Smooth muscle cell (in vitro differentiated cells): ENCODE measurements around the gene GRAMD4. TPM values are rescaled to one million over a fixed set of nuclear protein-coding genes. Genes with fewer than 3 reads are reported as not detected.

ENCODE experiments used
- DNase-seq: peaks from one replicate; lab custom pipeline; 2025; ENCODE audit not compliant: unreplicated experiment; lab: John Stamatoyannopoulos, UW
- H2AFZ ChIP-seq: fragments of 200-600 bp; sonication (generic); 2 replicates; pipeline ENCODE4 v1.6.0; 2016; ENCODE audit warnings: antibody characterized with exemption, low read depth, mild to moderate bottlenecking
- H3F3A ChIP-seq: fragments of 200-600 bp; sonication (generic); 2 replicates; pipeline ENCODE4 v1.6.0; 2017; ENCODE audit warnings: antibody characterized with exemption, low read depth
- H3K27ac ChIP-seq: fragments of 200-600 bp; sonication (generic); 2 replicates; pipeline ENCODE4 v1.5.1; 2016; ENCODE audit warnings: low read depth, mild to moderate bottlenecking
- H3K27me3 ChIP-seq: fragments of 200-600 bp; sonication (generic); 2 replicates; pipeline ENCODE4 v1.6.1; 2016; ENCODE audit warnings: low read depth, mild to moderate bottlenecking
- H3K36me3 ChIP-seq: fragments of 200-600 bp; sonication (generic); 2 replicates; pipeline ENCODE4 v1.5.1; 2016; ENCODE audit warnings: low read depth
- H3K4me1 ChIP-seq: fragments of 200-600 bp; sonication (generic); 2 replicates; pipeline ENCODE4 v1.5.1; 2016; ENCODE audit warnings: low read depth
- H3K4me2 ChIP-seq: fragments of 200-600 bp; sonication (generic); 2 replicates; pipeline ENCODE4 v1.6.0; 2016; ENCODE audit warnings: mild to moderate bottlenecking
- H3K4me3 ChIP-seq: fragments of 200-600 bp; sonication (generic); 2 replicates; pipeline ENCODE4 v1.5.1; 2016; ENCODE audit warnings: mild to moderate bottlenecking
- H3K79me2 ChIP-seq: fragments of 200-600 bp; sonication (generic); 2 replicates; pipeline ENCODE4 v1.6.0; 2016; ENCODE audit warnings: low read depth, mild to moderate bottlenecking
- H3K9ac ChIP-seq: fragments of 200-600 bp; sonication (generic); 2 replicates; pipeline ENCODE4 v1.6.0; 2016; ENCODE audit warnings: low read depth
- H3K9me3 ChIP-seq: fragments of 200-600 bp; sonication (generic); replicated peaks from 2 replicates; pipeline ENCODE4 v1.5.1; 2016; ENCODE audit warnings: low read depth
- H4K20me1 ChIP-seq: fragments of 200-600 bp; sonication (generic); 2 replicates; pipeline ENCODE4 v1.6.0; 2016; ENCODE audit warnings: low read depth
- CTCF ChIP-seq: fragments of 200-600 bp; sonication (generic); IDR thresholded peaks from 2 replicates; pipeline ENCODE4 v1.5.1; 2017; ENCODE audit warnings: borderline replicate concordance, mild to moderate bottlenecking, antibody characterized with exemption; ENCODE audit not compliant: insufficient read depth, poor library complexity, severe bottlenecking
- WGBS: methylation state at CpG from one replicate; pipeline ENCODE4 v1.1.7; 2016; ENCODE audit warnings: low lambda C conversion rate; 5-methylcytosine and 5-hydroxymethylcytosine counted together
- polyA plus RNA-seq: library from polyadenylated mRNA; unstranded; fragments of >200 nt; fragmentation: Nextera tagmentation; extraction: Ambion mirVana; gene quantifications from 2 replicates; pipeline ENCODE4 v1.2.1, GENCODE V29; 2016
- total RNA-seq: library from RNA; depleted of rRNA; stranded (reverse); fragments of >200 nt; gene quantifications from 2 replicates; pipeline ENCODE4 v1.2.3, GENCODE V29; 2014

Gene GRAMD4
- total and polyA plus RNA-seq, 2 experiments from 2014 or later = 14.5 to 16.6 TPM

DNA sequence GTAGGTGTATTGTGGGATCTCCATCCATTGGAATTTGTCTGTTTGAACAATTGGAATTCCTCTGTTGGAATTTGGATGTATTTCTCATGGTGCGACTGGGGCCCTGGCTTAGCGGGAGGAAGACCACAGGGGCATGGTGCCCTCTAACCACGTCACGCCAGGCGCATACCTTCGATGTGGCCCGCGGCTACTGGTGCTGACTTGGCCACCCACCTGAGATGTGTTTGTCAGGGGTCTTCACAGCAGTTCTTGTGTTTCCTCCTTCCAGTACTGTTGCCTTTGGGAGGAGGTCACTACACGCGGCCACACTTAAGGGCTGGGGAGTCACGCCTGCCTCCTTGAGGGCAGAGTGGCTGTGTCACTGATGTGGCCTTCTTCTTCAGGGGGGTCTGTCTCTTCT is 36.6 kb upstream of the GRAMD4 start:
- Histone ChIP-seq H3K9ac (no peak overlapping the region), H2AFZ (no peak overlapping the region), H3K79me2 (peaks cover 14% of the 10 kb centered on the region), H3K4me1 (peaks cover 9% of the 10 kb centered on the region), H3K4me3 (no peak overlapping the region), H3K27ac (no peak overlapping the region), H3K36me3 (no peaks in the 10 kb centered on the region), H3K4me2 (no peak overlapping the region), H3K27me3 (no peaks in the 10 kb centered on the region), H4K20me1 (peaks cover 93% of the 10 kb centered on the region), H3F3A (peaks cover 3% of the 10 kb centered on the region), H3K9me3 (no peaks in the 10 kb centered on the region)
- TF ChIP-seq CTCF = no peak
- 94% methylated on average over 11 of the region's 11 CpGs for WGBS
- DNase-seq = no peak

GRCh38 chr22:46584081-46584921 is 35.9 kb upstream of the GRAMD4 start:
- DNase-seq = no peak
- peak overlapping the region; percentile 79 for H3K4me2 ChIP-seq
- no peak overlapping the region for H3K9ac ChIP-seq
- H3K36me3 ChIP-seq = no peaks in the 10 kb centered on the region
- no peak overlapping the region for H3K4me3 ChIP-seq
- H3K27me3 ChIP-seq = no peaks in the 10 kb centered on the region
- H4K20me1 ChIP-seq = peaks cover 93% of the 10 kb centered on the region
- no peak overlapping the region for H3K27ac ChIP-seq
- TF ChIP-seq CTCF = no peak
- H3K9me3 ChIP-seq = no peaks in the 10 kb centered on the region
- H3K4me1 ChIP-seq = peaks cover 9% of the 10 kb centered on the region
- 56% methylated on average over 43 of the region's 43 CpGs for WGBS
- H2AFZ ChIP-seq = no peak overlapping the region
- H3F3A ChIP-seq = no peaks in the 10 kb centered on the region
- peaks cover 14% of the 10 kb centered on the region for H3K79me2 ChIP-seq

GRCh38 chr22:46585340-46586122 is 34.7 kb upstream of the GRAMD4 start:
- Histone ChIP-seq H3K9ac (no peak overlapping the region), H2AFZ (no peak overlapping the region), H4K20me1 (peaks cover 90% of the 10 kb centered on the region), H3K9me3 (no peaks in the 10 kb centered on the region), H3F3A (no peaks in the 10 kb centered on the region), H3K79me2 (peaks cover 14% of the 10 kb centered on the region), H3K36me3 (no peaks in the 10 kb centered on the region), H3K4me3 (no peak overlapping the region), H3K27me3 (no peaks in the 10 kb centered on the region), H3K4me1 (peaks cover 9% of the 10 kb centered on the region), H3K27ac (no peak overlapping the region), H3K4me2 (no peak overlapping the region)
- WGBS = 97% methylated on average over 19 of the region's 19 CpGs
- TF ChIP-seq CTCF = no peak
- no peak for DNase-seq
